Regular cardiac myocyte (primary cell): Measurements from ENCODE around the gene PSMA4. TPM values are rescaled to one million over a fixed set of nuclear protein-coding genes. Genes with fewer than 3 reads are reported as not detected.

Source experiments
- total RNA-seq: library from RNA; depleted of rRNA; stranded (reverse); fragments of >200 nt; gene quantifications from 2 replicates; pipeline ENCODE4 v1.2.3, GENCODE V29; 2014

PSMA4 gene
- total RNA-seq = 200 and 355 TPM in 2 replicates

DNA sequence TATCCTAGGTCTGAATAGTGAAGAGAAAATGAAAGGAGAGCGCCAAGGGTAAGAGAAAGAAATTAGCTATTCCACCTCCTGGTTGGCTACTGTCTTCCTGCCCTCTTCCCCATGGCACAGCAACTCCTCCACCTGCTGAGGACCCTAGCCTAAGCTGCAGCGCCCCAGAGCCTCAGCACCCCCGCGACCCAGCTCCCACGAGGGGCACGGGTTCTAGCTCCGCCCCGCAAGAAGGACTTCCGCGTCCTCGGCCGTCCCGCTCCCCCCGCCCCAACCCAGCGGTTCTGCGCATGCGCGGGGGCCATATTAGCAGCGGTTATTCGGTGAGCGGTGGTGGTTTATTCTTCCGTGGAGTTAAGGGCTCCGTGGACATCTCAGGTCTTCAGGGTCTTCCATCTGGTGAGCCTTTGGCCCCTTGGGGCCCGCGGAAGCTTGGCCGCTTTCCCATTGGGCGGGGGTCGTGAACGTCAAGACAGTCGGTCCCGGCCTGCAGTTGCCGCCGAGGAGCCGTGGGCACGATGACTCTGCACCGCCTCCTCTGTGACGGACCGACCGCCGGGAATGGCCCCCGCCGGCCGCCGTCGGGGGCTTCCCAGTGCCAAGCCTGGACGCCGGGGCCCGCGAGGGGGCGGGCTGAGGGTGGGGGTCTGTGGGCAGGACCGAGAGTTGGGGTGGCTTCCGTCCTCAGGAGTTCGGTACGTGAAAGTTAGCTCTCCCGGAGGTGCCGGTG, at the start of gene PSMA4:
PSMA4 (plus strand) TSS at position 304 of the 730 bp plus-strand sequence. CDS start 1,484 bp downstream, outside the sequence.

GRCh38 chr15:78506971-78507830, 33.0 kb upstream of the PSMA4 start, which contains the start of gene HYKK:
HYKK (plus strand) TSS chr15:78507577; CDS start chr15:78513089, 5,512 bp downstream.

GRCh38 chr15:78565097-78565950, 25.1 kb downstream of the PSMA4 start, which contains the start of gene CHRNA5:
CHRNA5 (plus strand) TSS chr15:78565520; CDS start chr15:78565720, 200 bp downstream.

Other genes starting within 250 kb of the PSMA4 start
- gene SKIC8, start 240.8 kb upstream of the PSMA4 start, total RNA-seq = 62.6 and 120 TPM in 2 replicates
- not detected in 2 replicates for gene CRABP1, start 200.1 kb upstream of the PSMA4 start, total RNA-seq
- 15.1 and 31.9 TPM in 2 replicates for gene IREB2, start 102.2 kb upstream of the PSMA4 start, total RNA-seq
- 2.9 and 3.9 TPM in 2 replicates for gene HYKK, start 32.9 kb upstream of the PSMA4 start, total RNA-seq
- gene CHRNA5, start 25.1 kb downstream of the PSMA4 start, total RNA-seq = 0.56 and 2.3 TPM in 2 replicates
- 0.28 TPM in 1 of 2 replicates, not detected in the other for gene CHRNA3, start 80.6 kb downstream of the PSMA4 start, total RNA-seq
- gene CHRNB4, start 100.8 kb downstream of the PSMA4 start, total RNA-seq = not detected in 2 replicates